CD14-positive monocyte (primary cell): ENCODE results near the gene SH3RF1. TPM values are rescaled to one million over a fixed set of nuclear protein-coding genes. Genes with fewer than 3 reads are reported as not detected.
A peak's percentile ranks its signal among the peaks of the same experiment; 100 is the strongest.

Experiments used
- DNase-seq, 3 donors: peaks; one replicate each; pipeline ENCODE4 v3.0.0-alpha.2; 2011 to 2022
- H2AFZ ChIP-seq: 2 replicates; pipeline ENCODE4 v1.6.0; 2012; ENCODE audit warnings: mild to moderate bottlenecking, low read depth, low read length, inconsistent platforms; ENCODE audit not compliant: insufficient read depth, poor library complexity, severe bottlenecking
- H3K27ac ChIP-seq, 2 donors: 1 replicate in 1 of 2; 2 replicates in 1 of 2; pipeline ENCODE4 v1.5.1; 2012 to 2013; ENCODE audit warnings: low read length in 2 of 2, control low read depth in 1 of 2, inconsistent platforms in 1 of 2, low read depth in 1 of 2, mild to moderate bottlenecking in 1 of 2
- H3K27me3 ChIP-seq, 2 donors: one replicate each; pipeline versions ENCODE4 v1.6.0 to v1.6.1; 2011 to 2013; ENCODE audit warnings: low read length in 2 of 2; ENCODE audit not compliant: control insufficient read depth in 2 of 2, insufficient read depth in 2 of 2
- H3K36me3 ChIP-seq, 2 donors: replicated peaks in 1 of 2; 1 replicate in 1 of 2; 2 replicates in 1 of 2; pipeline versions ENCODE4 v1.5.1 to v1.6.1; 2012 to 2013; ENCODE audit warnings: low read length in 2 of 2, control low read depth in 1 of 2, inconsistent platforms in 1 of 2, mild to moderate bottlenecking in 1 of 2; ENCODE audit not compliant: insufficient read depth in 2 of 2, control insufficient read depth in 1 of 2
- H3K4me1 ChIP-seq, 2 donors: 1 replicate in 1 of 2; 2 replicates in 1 of 2; pipeline versions ENCODE4 v1.5.1 to v1.6.1; 2012 to 2013; ENCODE audit warnings: low read length in 2 of 2, control low read depth in 1 of 2, inconsistent platforms in 1 of 2, mild to moderate bottlenecking in 1 of 2, moderate library complexity in 1 of 2; ENCODE audit not compliant: insufficient read depth in 2 of 2, control insufficient read depth in 1 of 2
- H3K4me2 ChIP-seq: replicated peaks from 2 replicates; pipeline ENCODE3; 2012; ENCODE audit warnings: low read length, moderate library complexity, mild to moderate bottlenecking; ENCODE audit not compliant: poor library complexity, severe bottlenecking; ENCODE audit errors: extremely low read depth
- H3K4me3 ChIP-seq, 3 experiments: fragments of 200-600 bp in 1 of 3; sonication (generic) in 1 of 3; replicated peaks in 1 of 3; 1 replicate in 2 of 3; 2 replicates in 1 of 3; pipeline ENCODE4 v1.5.1; 2011 to 2013; ENCODE audit warnings: low read length in 3 of 3, mild to moderate bottlenecking in 3 of 3, control low read depth in 2 of 3, low read depth in 2 of 3, inconsistent platforms in 1 of 3, moderate library complexity in 1 of 3
- H3K79me2 ChIP-seq: 2 replicates; pipeline ENCODE4 v1.6.0; 2012; ENCODE audit warnings: mild to moderate bottlenecking, control low read depth, inconsistent platforms, low read length, moderate library complexity; ENCODE audit not compliant: insufficient read depth
- H3K9ac ChIP-seq: 2 replicates; pipeline ENCODE4 v1.6.0; 2017; ENCODE audit warnings: low read length, mild to moderate bottlenecking; ENCODE audit not compliant: insufficient read depth, poor library complexity, severe bottlenecking
- H3K9me3 ChIP-seq, 2 donors: replicated peaks in 1 of 2; 1 replicate in 1 of 2; 2 replicates in 1 of 2; pipeline versions ENCODE4 v1.5.1 to v1.6.1; 2012 to 2013; ENCODE audit warnings: low read length in 2 of 2, control low read depth in 1 of 2; ENCODE audit not compliant: control insufficient read depth in 1 of 2, insufficient read depth in 1 of 2
- H4K20me1 ChIP-seq: 2 replicates; pipeline ENCODE4 v1.6.0; 2012; ENCODE audit warnings: mild to moderate bottlenecking, low read length, control low read depth, moderate library complexity; ENCODE audit not compliant: insufficient read depth
- H3K27ac Mint-ChIP-seq, 7 donors: one replicate each; pipeline ENCODE4 v1.8.0; 2020; ENCODE audit warnings: mild to moderate bottlenecking in 7 of 7, mixed read lengths in 7 of 7, moderate library complexity in 6 of 7, inconsistent platforms in 2 of 7
- H3K27me3 Mint-ChIP-seq, 3 donors: one replicate each; pipeline ENCODE4 v1.8.0; 2021 to 2022; ENCODE audit warnings: low read depth in 3 of 3, mild to moderate bottlenecking in 3 of 3, mixed read lengths in 3 of 3, moderate library complexity in 3 of 3, inconsistent platforms in 1 of 3
- H3K36me3 Mint-ChIP-seq, 2 donors: one replicate each; pipeline ENCODE4 v1.8.0; 2020; ENCODE audit warnings: mixed read lengths in 2 of 2, inconsistent platforms in 1 of 2, mild to moderate bottlenecking in 1 of 2
- H3K4me1 Mint-ChIP-seq: one replicate; pipeline ENCODE4 v1.8.0; 2020; ENCODE audit warnings: mild to moderate bottlenecking, mixed read lengths
- H3K4me3 Mint-ChIP-seq, 2 donors: one replicate each; pipeline ENCODE4 v1.8.0; 2020; ENCODE audit warnings: mild to moderate bottlenecking in 2 of 2, mixed read lengths in 2 of 2, moderate library complexity in 1 of 2
- H3K9me3 Mint-ChIP-seq, 7 donors: one replicate each; pipeline ENCODE4 v1.8.0; 2020 to 2022; ENCODE audit warnings: mixed read lengths in 7 of 7, mild to moderate bottlenecking in 6 of 7, moderate library complexity in 6 of 7, inconsistent platforms in 2 of 7
- CTCF ChIP-seq: fragments of 200-600 bp; IDR thresholded peaks from one replicate; pipeline ENCODE4 v1.8.0; 2022; ENCODE audit warnings: antibody characterized with exemption, mild to moderate bottlenecking
- WGBS: methylation state at CpG from one replicate; pipeline ENCODE4 v1.1.5; 2013; ENCODE audit warnings: missing lambda C conversion rate; ENCODE audit not compliant: insufficient coverage; 5-methylcytosine and 5-hydroxymethylcytosine counted together
- intact Hi-C, 2 donors: fragments of 100-400 bp; cut with micrococcal nuclease; formaldehyde crosslinking; loops; one replicate each; pipeline versions ENCODE4 v1.15.0 to v1.15.1; 2023
- polyA plus RNA-seq, 3 donors: library from polyadenylated mRNA; depleted of rRNA in 1 of 3; unstranded in 2 of 3; stranded (reverse) in 1 of 3; fragments of 300-500 nt in 2 of 3; fragments of >200 nt in 1 of 3; fragmentation: Illumina TruSeq in 2 of 3; gene quantifications; 1 replicate in 2 of 3; 2 replicates in 1 of 3; pipeline ENCODE4 v1.2.3, GENCODE V29; 2012 to 2021

SH3RF1 gene
- polyA plus RNA-seq, 3 donors = 3.1 to 4.7 (median 4.4) TPM

GRCh38 chr4:169174247-169174646 is 96.5 kb downstream of the SH3RF1 start:
- intact Hi-C loops = no loop called here
- peaks cover 14 to 17% of the 10 kb centered on the region in 2 donors for H3K4me1 ChIP-seq
- no peak overlapping the region for H2AFZ ChIP-seq
- no peak overlapping the region for H3K4me2 ChIP-seq
- no peak for TF ChIP-seq CTCF
- no peak for DNase-seq
- H3K36me3 ChIP-seq = no peaks in the 10 kb centered on the region
- Mint-ChIP-seq H3K4me1 (peaks cover 30% of the 10 kb centered on the region), H3K27me3 (no peaks in the 10 kb centered on the region), H3K4me3 (no peak overlapping the region), H3K27ac (no peak overlapping the region), H3K36me3 (peaks cover 0 to 3% of the 10 kb centered on the region in 2 donors), H3K9me3 (peaks cover 0 to 2% (median 0%) of the 10 kb centered on the region in 7 donors)
- H4K20me1 ChIP-seq = no peaks in the 10 kb centered on the region
- H3K9me3 ChIP-seq = no peaks in the 10 kb centered on the region
- 100% methylated on average over 3 of the region's 3 CpGs for WGBS
- peaks cover 2% of the 10 kb centered on the region for H3K79me2 ChIP-seq
- H3K27ac ChIP-seq = no peak overlapping the region
- H3K4me3 ChIP-seq = no peak overlapping the region
- no peaks in the 10 kb centered on the region for H3K27me3 ChIP-seq
- H3K9ac ChIP-seq = no peak overlapping the region

GRCh38 chr4:169167957-169168858 is 102.5 kb downstream of the SH3RF1 start:
- Histone ChIP-seq H2AFZ (no peak overlapping the region), H3K4me3 (no peak overlapping the region), H3K4me2 (no peak overlapping the region), H3K36me3 (no peaks in the 10 kb centered on the region), H3K79me2 (peaks cover 3% of the 10 kb centered on the region), H3K9ac (no peak overlapping the region), H3K4me1 (no peaks in the 10 kb centered on the region), H3K27me3 (no peaks in the 10 kb centered on the region), H3K9me3 (no peaks in the 10 kb centered on the region), H4K20me1 (no peaks in the 10 kb centered on the region), H3K27ac (no peak overlapping the region)
- Mint-ChIP-seq H3K36me3 (peaks cover 0 to 9% of the 10 kb centered on the region in 2 donors), H3K4me3 (no peak overlapping the region), H3K27ac (peak overlapping the region in 1 of 7 donors; percentile 38), H3K27me3 (no peaks in the 10 kb centered on the region), H3K9me3 (no peaks in the 10 kb centered on the region), H3K4me1 (peaks cover 12% of the 10 kb centered on the region)
- TF ChIP-seq CTCF = no peak
- DNase-seq = no peak
- 100% methylated on average over 1 of the region's 2 CpGs for WGBS
- intact Hi-C loops = no loop called here
